ENCODE measurements around the gene MYLK4.

DNA sequence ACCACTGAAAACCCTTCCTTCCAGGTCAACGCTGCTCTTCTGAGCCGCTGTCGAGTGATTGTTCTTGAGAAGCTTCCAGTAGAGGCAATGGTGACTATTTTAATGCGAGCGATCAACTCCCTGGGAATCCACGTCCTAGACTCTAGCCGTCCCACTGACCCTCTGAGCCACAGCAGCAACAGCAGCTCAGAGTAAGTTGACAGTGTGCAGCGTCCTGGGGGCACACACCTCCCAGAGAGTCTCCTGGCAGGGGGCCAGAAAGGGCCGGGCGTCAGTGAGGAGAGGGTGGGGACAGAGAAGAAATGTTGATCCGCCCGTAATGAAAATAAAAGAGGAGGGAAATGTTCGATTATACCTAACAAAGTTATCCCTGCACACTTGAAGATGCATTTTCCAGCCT, 19.4 kb upstream of the MYLK4 start:
- TF ChIP-seq CTCF (IDR thresholded peaks at IDR 0.05; ENCODE audit: insufficient read depth, low read depth, low read length) (no peak), EZH2 (IDR thresholded peaks at IDR 0.05; ENCODE audit: insufficient read depth, low read length) (no peak)

Data from astrocyte (in vitro differentiated cells and primary cell).